Fibroblast of lung (primary cell): ENCODE data around the gene MYO7A. TPM values are rescaled to one million over a fixed set of nuclear protein-coding genes. Genes with fewer than 3 reads are reported as not detected.

ENCODE experiments used
- DNase-seq, 2 donors: peaks; one replicate each; pipeline versions ENCODE4 v3.0.0 to v3.0.0-alpha.2; 2010; ENCODE audit warnings: low read depth in 2 of 2
- H2AFZ ChIP-seq: 2 replicates; pipeline ENCODE4 v1.5.1; 2012; ENCODE audit warnings: low read length, control low read depth, inconsistent platforms
- H3K27ac ChIP-seq: 2 replicates; pipeline ENCODE4 v1.5.1; 2011; ENCODE audit warnings: low read length, control low read depth; ENCODE audit not compliant: insufficient read depth
- H3K27me3 ChIP-seq: 2 replicates; pipeline ENCODE4 v1.5.1; 2011; ENCODE audit warnings: mild to moderate bottlenecking, low read length; ENCODE audit not compliant: control insufficient read depth, insufficient read depth
- H3K36me3 ChIP-seq: 2 replicates; pipeline ENCODE4 v1.5.1; 2011; ENCODE audit warnings: low read length; ENCODE audit not compliant: control insufficient read depth, insufficient read depth
- H3K4me1 ChIP-seq: 2 replicates; pipeline ENCODE4 v1.5.1; 2011; ENCODE audit warnings: low read length; ENCODE audit not compliant: control insufficient read depth, insufficient read depth; ENCODE audit errors: extremely low read depth
- H3K4me2 ChIP-seq: 2 replicates; pipeline ENCODE4 v1.5.1; 2011; ENCODE audit warnings: low read length, control low read depth; ENCODE audit not compliant: insufficient read depth; ENCODE audit errors: extremely low read depth
- H3K4me3 ChIP-seq, 4 experiments: fragments of 200-600 bp in 1 of 4; sonication (generic) in 1 of 4; replicated peaks in 1 of 4; 2 replicates each; pipeline ENCODE4 v1.5.1; 2011 to 2016; ENCODE audit warnings: low read length in 4 of 4, low read depth in 3 of 4, mild to moderate bottlenecking in 3 of 4, control low read depth in 2 of 4, inconsistent platforms in 1 of 4, mixed read lengths in 1 of 4; ENCODE audit not compliant: insufficient read depth in 1 of 4; ENCODE audit errors: control extremely low read depth in 1 of 4
- H3K79me2 ChIP-seq: 2 replicates; pipeline ENCODE4 v1.5.1; 2012; ENCODE audit warnings: mild to moderate bottlenecking, low read length, inconsistent platforms; ENCODE audit not compliant: control insufficient read depth, insufficient read depth
- H3K9ac ChIP-seq: 2 replicates; pipeline ENCODE4 v1.5.1; 2011; ENCODE audit warnings: mild to moderate bottlenecking, low read length, control low read depth; ENCODE audit not compliant: insufficient read depth
- H3K9me3 ChIP-seq: 2 replicates; pipeline ENCODE4 v1.5.1; 2012; ENCODE audit warnings: low read depth, low read length; ENCODE audit not compliant: control insufficient read depth, insufficient read depth
- H4K20me1 ChIP-seq: 2 replicates; pipeline ENCODE4 v1.5.1; 2011; ENCODE audit warnings: low read length; ENCODE audit not compliant: control insufficient read depth, insufficient read depth; ENCODE audit errors: extremely low read depth
- CTCF ChIP-seq, 2 donors: IDR thresholded peaks in 1 of 2; conservative IDR thresholded peaks in 1 of 2; 1 replicate in 1 of 2; 2 replicates in 1 of 2; pipeline ENCODE4 v1.5.1; 2011 to 2012; ENCODE audit warnings: low read length in 2 of 2, control low read depth in 1 of 2, inconsistent platforms in 1 of 2, low read depth in 1 of 2, mild to moderate bottlenecking in 1 of 2
- EZH2 ChIP-seq: IDR thresholded peaks from 2 replicates; pipeline ENCODE4 v1.5.1; 2012; ENCODE audit warnings: low read length, control low read depth, mild to moderate bottlenecking; ENCODE audit errors: missing control alignments
- polyA plus RNA-seq, 2 donors: library from polyadenylated mRNA; depleted of rRNA in 1 of 2; stranded (reverse) in 1 of 2; unstranded in 1 of 2; fragments of >200 nt; gene quantifications; 2 replicates each; pipeline ENCODE4 v1.2.1, GENCODE V29; 2011 to 2012; ENCODE audit warnings: missing spikeins in 1 of 2
- total RNA-seq: library from RNA; depleted of rRNA; stranded (reverse); fragments of >200 nt; gene quantifications from 2 replicates; pipeline ENCODE4 v1.2.1, GENCODE V29; 2014

Gene MYO7A
- total and polyA plus RNA-seq, 2 donors (not counting 1 experiment from before 2014, with no cell fraction given): 0.01 to 0.33 TPM

- DNase-seq: no peak
- peaks cover 12% of the 10 kb centered on the region for H3K36me3 ChIP-seq
- H2AFZ ChIP-seq: no peak overlapping the region
- no peaks in the 10 kb centered on the region for H3K4me1 ChIP-seq
- no peak overlapping the region for H3K4me2 ChIP-seq
- H3K4me3 ChIP-seq: no peak overlapping the region
- no peak overlapping the region for H3K9ac ChIP-seq
- no peaks in the 10 kb centered on the region for H3K79me2 ChIP-seq
- H4K20me1 ChIP-seq: no peaks in the 10 kb centered on the region
- no peak for TF ChIP-seq CTCF (conservative IDR thresholded peaks at IDR 0.05 in 1 of 2, IDR thresholded peaks at IDR 0.05 in 1 of 2; ENCODE audit: low read depth in 1 of 2, low read length in 2 of 2)
- TF ChIP-seq EZH2: no peak
- no peaks in the 10 kb centered on the region for H3K9me3 ChIP-seq
- H3K27me3 ChIP-seq: no peaks in the 10 kb centered on the region
- H3K27ac ChIP-seq: no peak overlapping the region
These were observed 5.4 kb upstream of the MYO7A start for GRCh38 chr11:77122576-77123212.

GRCh38 chr11:77123591-77123990, 4.5 kb upstream of the MYO7A start:
- Histone ChIP-seq H3K9ac (no peak overlapping the region), H3K36me3 (peaks cover 10% of the 10 kb centered on the region), H3K4me2 (no peak overlapping the region), H2AFZ (no peak overlapping the region), H3K27ac (no peak overlapping the region), H3K9me3 (no peaks in the 10 kb centered on the region), H4K20me1 (no peaks in the 10 kb centered on the region), H3K79me2 (no peaks in the 10 kb centered on the region), H3K4me3 (no peak overlapping the region), H3K4me1 (no peaks in the 10 kb centered on the region), H3K27me3 (no peaks in the 10 kb centered on the region)
- no peak for DNase-seq
- TF ChIP-seq CTCF (conservative IDR thresholded peaks at IDR 0.05 in 1 of 2, IDR thresholded peaks at IDR 0.05 in 1 of 2; ENCODE audit: low read depth in 1 of 2, low read length in 2 of 2) (no peak), EZH2 (no peak)

- DNase-seq: no peak
- Histone ChIP-seq H3K36me3 (peaks cover 9% of the 10 kb centered on the region), H3K4me3 (no peak overlapping the region), H3K27me3 (no peaks in the 10 kb centered on the region), H3K79me2 (no peaks in the 10 kb centered on the region), H3K9me3 (no peaks in the 10 kb centered on the region), H3K4me1 (no peaks in the 10 kb centered on the region), H3K4me2 (no peak overlapping the region), H3K27ac (no peak overlapping the region), H4K20me1 (no peaks in the 10 kb centered on the region), H2AFZ (no peak overlapping the region), H3K9ac (no peak overlapping the region)
- TF ChIP-seq EZH2 (no peak), CTCF (conservative IDR thresholded peaks at IDR 0.05 in 1 of 2, IDR thresholded peaks at IDR 0.05 in 1 of 2; ENCODE audit: low read depth in 1 of 2, low read length in 2 of 2) (no peak)
These were observed 4.0 kb upstream of the MYO7A start for GRCh38 chr11:77124041-77124440.
